Neural crest cell (in vitro differentiated cells): ENCODE results near the gene ATPAF2. TPM values are rescaled to one million over a fixed set of nuclear protein-coding genes. Genes with fewer than 3 reads are reported as not detected.
A peak's percentile ranks its signal among the peaks of the same experiment; 100 is the strongest.

Experiments used
- DNase-seq: peaks from one replicate; pipeline ENCODE4 v3.0.0; 2021; ENCODE audit warnings: low read depth, mixed read lengths, low spot score
- H3K27ac Mint-ChIP-seq: one replicate; pipeline ENCODE4 v1.8.0; 2021; ENCODE audit warnings: mild to moderate bottlenecking, mixed read lengths; ENCODE audit not compliant: unreplicated experiment
- H3K27me3 Mint-ChIP-seq: 2 replicates; pipeline ENCODE4 v1.8.0; 2021; ENCODE audit warnings: low read depth, mild to moderate bottlenecking, mixed read lengths
- H3K36me3 Mint-ChIP-seq: 2 replicates; pipeline ENCODE4 v1.8.0; 2021; ENCODE audit warnings: low read depth, mild to moderate bottlenecking, mixed read lengths
- H3K4me1 Mint-ChIP-seq: 2 replicates; pipeline ENCODE4 v1.8.0; 2021; ENCODE audit warnings: mixed read lengths
- H3K4me3 Mint-ChIP-seq: one replicate; pipeline ENCODE4 v1.8.0; 2021; ENCODE audit warnings: mild to moderate bottlenecking, mixed read lengths
- H3K9me3 Mint-ChIP-seq: 2 replicates; pipeline ENCODE4 v1.8.0; 2021; ENCODE audit warnings: mixed read lengths
- total RNA-seq: library from RNA; stranded (reverse); gene quantifications from 2 replicates; pipeline ENCODE4 v1.2.1, GENCODE V29; 2021
- TF ChIP-seq, protein P1 (sequence below): fragments of 200-600 bp; sonication (generic); conservative IDR thresholded peaks from 2 replicates; pipeline ENCODE4 v1.5.0; 2021; ENCODE audit warnings: antibody characterized with exemption, mild to moderate bottlenecking

ATPAF2 gene
- total RNA-seq, 1 donor from 2014 or later, result 23.1 TPM

GRCh38 chr17:18019838-18020154 is 19.2 kb downstream of the ATPAF2 start:
- no peaks in the 10 kb centered on the region for H3K36me3 Mint-ChIP-seq
- DNase-seq, result no peak
- TF ChIP-seq, protein P1, sequence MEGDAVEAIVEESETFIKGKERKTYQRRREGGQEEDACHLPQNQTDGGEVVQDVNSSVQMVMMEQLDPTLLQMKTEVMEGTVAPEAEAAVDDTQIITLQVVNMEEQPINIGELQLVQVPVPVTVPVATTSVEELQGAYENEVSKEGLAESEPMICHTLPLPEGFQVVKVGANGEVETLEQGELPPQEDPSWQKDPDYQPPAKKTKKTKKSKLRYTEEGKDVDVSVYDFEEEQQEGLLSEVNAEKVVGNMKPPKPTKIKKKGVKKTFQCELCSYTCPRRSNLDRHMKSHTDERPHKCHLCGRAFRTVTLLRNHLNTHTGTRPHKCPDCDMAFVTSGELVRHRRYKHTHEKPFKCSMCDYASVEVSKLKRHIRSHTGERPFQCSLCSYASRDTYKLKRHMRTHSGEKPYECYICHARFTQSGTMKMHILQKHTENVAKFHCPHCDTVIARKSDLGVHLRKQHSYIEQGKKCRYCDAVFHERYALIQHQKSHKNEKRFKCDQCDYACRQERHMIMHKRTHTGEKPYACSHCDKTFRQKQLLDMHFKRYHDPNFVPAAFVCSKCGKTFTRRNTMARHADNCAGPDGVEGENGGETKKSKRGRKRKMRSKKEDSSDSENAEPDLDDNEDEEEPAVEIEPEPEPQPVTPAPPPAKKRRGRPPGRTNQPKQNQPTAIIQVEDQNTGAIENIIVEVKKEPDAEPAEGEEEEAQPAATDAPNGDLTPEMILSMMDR, result no peak

DNA sequence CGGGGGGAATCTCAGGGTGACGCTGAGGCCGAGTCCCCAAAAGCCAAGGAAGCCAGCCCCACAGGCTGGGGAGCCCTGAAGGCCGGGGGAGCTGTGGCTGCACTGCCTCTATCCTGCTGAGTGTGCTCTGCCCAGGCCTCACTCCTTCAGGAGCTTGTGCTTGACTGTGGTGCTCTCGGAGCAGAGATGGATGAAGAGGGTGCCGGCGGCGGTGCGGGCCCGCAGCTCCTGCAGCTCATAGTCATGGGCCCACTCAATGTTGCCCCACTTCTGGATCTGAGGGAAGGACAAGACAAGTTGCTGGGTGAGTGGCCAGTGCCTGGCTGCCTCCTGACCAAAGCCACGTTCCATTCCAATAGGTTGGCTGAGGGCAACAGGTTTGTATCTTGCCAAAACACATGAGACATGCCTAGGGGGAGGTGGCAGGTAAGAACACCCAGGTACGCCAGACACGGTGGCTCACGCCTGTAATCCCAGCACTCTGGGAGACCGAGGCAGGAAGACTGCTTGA is 20.5 kb downstream of the ATPAF2 start:
- no peaks in the 10 kb centered on the region for H3K27me3 Mint-ChIP-seq
- H3K4me3 Mint-ChIP-seq, result no peak overlapping the region
- TF ChIP-seq, protein P1, result no peak
- no peak for DNase-seq
- H3K4me1 Mint-ChIP-seq, result no peaks in the 10 kb centered on the region
- H3K27ac Mint-ChIP-seq, result no peak overlapping the region
- no peaks in the 10 kb centered on the region for H3K36me3 Mint-ChIP-seq
- H3K9me3 Mint-ChIP-seq, result no peaks in the 10 kb centered on the region

More at GRCh38 chr17:18019838-18020154, 19.2 kb downstream of the ATPAF2 start:
- Mint-ChIP-seq H3K27me3 (no peaks in the 10 kb centered on the region), H3K9me3 (no peaks in the 10 kb centered on the region), H3K4me3 (no peak overlapping the region), H3K27ac (no peak overlapping the region), H3K4me1 (no peaks in the 10 kb centered on the region)

DNA sequence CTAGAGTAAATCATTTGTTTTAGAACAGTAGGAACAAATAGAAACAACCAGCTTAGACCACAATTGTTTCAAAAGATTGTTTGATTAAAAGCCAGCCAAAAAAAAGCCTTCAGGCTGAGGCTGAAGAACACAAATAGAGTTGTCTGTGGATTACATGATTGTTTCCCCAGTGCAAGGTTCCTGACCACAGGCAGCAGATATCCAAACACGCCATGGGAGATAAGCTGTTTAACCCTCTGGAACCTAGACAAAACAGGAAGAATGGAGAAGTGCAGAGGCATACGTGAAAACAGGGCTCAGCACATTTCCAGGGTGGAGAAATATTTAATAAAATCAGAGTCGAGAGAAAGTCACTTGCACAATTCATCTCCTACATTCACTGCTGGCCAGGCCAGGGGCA is 21.0 kb downstream of the ATPAF2 start:
- H3K36me3 Mint-ChIP-seq, result no peaks in the 10 kb centered on the region
- H3K4me3 Mint-ChIP-seq, result no peak overlapping the region

DNA sequence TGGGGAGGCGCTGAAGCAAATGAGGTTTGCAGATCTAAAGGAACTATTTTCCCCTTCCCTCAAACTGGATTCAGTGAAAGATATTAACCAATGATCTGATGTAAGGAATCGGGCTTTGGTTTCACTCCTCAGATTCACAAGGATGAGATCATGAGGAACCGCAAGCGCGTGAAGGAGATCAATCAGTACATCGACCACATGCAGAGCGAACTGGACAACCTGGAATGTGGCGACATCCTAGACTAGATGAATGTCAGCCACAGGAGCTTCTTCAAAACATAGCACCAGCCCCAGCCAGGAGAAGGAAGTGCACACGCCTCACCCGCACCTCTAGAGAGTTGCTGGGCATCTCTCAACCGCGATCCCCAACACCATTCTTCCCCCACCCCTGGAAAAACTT is 22.5 kb downstream of the ATPAF2 start:
- no peaks in the 10 kb centered on the region for H3K27me3 Mint-ChIP-seq
- H3K27ac Mint-ChIP-seq, result no peak overlapping the region
- H3K9me3 Mint-ChIP-seq, result no peaks in the 10 kb centered on the region
- H3K4me3 Mint-ChIP-seq, result no peak overlapping the region
- DNase-seq, result no peak
- no peaks in the 10 kb centered on the region for H3K4me1 Mint-ChIP-seq
- H3K36me3 Mint-ChIP-seq, result no peaks in the 10 kb centered on the region
- TF ChIP-seq, protein P1, result no peak

More for the DNA sequence above, 21.0 kb downstream of the ATPAF2 start:
- Mint-ChIP-seq H3K4me1 (no peaks in the 10 kb centered on the region), H3K9me3 (no peaks in the 10 kb centered on the region), H3K27me3 (no peaks in the 10 kb centered on the region), H3K27ac (no peak overlapping the region)
- TF ChIP-seq, protein P1, result no peak
- DNase-seq, result no peak

DNA sequence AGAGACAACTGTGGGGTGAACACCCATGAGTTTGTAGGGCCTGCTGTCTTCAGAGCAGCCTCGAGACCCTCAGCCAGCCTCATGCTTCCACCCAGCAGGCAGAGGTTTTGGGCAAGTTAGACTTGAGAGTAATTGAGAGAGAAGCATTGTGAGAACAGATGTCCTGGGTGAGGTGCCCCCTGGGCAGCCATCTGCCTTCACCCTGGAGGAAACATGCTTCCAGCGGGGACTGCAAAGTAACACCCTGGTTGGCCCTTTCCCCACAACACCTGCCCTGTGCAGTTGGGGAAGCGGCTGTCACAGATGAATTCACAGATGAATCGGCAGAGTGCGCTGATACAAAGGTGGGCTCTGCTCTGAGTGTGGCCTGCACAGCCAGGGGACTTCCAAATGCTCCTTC is 23.4 kb downstream of the ATPAF2 start:
- Mint-ChIP-seq H3K4me3 (no peak overlapping the region), H3K4me1 (no peaks in the 10 kb centered on the region)
- TF ChIP-seq, protein P1, result no peak

GRCh38 chr17:18014006-18014405 is 25.0 kb downstream of the ATPAF2 start:
- Mint-ChIP-seq H3K4me3 (no peak overlapping the region), H3K27ac (no peak overlapping the region), H3K4me1 (no peaks in the 10 kb centered on the region), H3K9me3 (no peaks in the 10 kb centered on the region), H3K36me3 (peaks cover 4% of the 10 kb centered on the region), H3K27me3 (no peaks in the 10 kb centered on the region)
- no peak for DNase-seq
- TF ChIP-seq, protein P1, result no peak

More for the DNA sequence above, 23.4 kb downstream of the ATPAF2 start:
- Mint-ChIP-seq H3K27me3 (no peaks in the 10 kb centered on the region), H3K9me3 (no peaks in the 10 kb centered on the region), H3K36me3 (no peaks in the 10 kb centered on the region), H3K27ac (peak overlapping the region; percentile 50)
- no peak for DNase-seq
